ENCODE measurements around the gene NKAIN2. TPM values are rescaled to one million over a fixed set of nuclear protein-coding genes. Genes with fewer than 3 reads are reported as not detected.

NKAIN2 gene
- total RNA-seq, 1 donor, result under 0.01 TPM

GRCh38 chr6:123770247-123770949 is 33.3 kb upstream of the NKAIN2 start:
- DNase-seq (ENCODE audit: low read depth), result peak; percentile 36
- TF ChIP-seq, protein P1, sequence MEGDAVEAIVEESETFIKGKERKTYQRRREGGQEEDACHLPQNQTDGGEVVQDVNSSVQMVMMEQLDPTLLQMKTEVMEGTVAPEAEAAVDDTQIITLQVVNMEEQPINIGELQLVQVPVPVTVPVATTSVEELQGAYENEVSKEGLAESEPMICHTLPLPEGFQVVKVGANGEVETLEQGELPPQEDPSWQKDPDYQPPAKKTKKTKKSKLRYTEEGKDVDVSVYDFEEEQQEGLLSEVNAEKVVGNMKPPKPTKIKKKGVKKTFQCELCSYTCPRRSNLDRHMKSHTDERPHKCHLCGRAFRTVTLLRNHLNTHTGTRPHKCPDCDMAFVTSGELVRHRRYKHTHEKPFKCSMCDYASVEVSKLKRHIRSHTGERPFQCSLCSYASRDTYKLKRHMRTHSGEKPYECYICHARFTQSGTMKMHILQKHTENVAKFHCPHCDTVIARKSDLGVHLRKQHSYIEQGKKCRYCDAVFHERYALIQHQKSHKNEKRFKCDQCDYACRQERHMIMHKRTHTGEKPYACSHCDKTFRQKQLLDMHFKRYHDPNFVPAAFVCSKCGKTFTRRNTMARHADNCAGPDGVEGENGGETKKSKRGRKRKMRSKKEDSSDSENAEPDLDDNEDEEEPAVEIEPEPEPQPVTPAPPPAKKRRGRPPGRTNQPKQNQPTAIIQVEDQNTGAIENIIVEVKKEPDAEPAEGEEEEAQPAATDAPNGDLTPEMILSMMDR (IDR thresholded peaks at IDR 0.05; ENCODE audit: insufficient read depth, low read length), result no peak

DNA sequence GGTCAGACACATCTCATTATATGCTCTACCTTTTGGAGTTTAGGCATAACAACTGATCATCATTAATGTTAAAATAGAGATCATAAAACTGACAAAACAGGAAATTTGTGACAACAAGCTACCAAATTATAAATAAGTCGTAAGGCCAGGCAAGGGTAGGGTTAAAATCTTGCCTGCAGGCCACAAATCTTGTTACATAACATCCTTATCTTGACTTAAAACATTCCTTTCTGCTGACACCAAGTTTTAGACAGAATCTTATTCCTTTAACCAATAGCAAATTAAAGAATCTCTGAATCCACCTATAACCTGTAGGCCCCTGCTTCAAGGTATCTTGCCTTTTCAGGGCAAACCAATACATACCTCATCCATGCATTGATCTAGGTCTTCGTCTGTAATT is 32.5 kb upstream of the NKAIN2 start:
- TF ChIP-seq, protein P1 (IDR thresholded peaks at IDR 0.05; ENCODE audit: insufficient read depth, low read length), result no peak
- DNase-seq (ENCODE audit: low read depth), result peak; percentile 14
- no peak overlapping the region for H3K4me3 ChIP-seq (ENCODE audit: low read depth, low read length)

More at GRCh38 chr6:123770247-123770949, 33.3 kb upstream of the NKAIN2 start:
- H3K4me3 ChIP-seq (ENCODE audit: low read depth, low read length), result no peak overlapping the region

DNA sequence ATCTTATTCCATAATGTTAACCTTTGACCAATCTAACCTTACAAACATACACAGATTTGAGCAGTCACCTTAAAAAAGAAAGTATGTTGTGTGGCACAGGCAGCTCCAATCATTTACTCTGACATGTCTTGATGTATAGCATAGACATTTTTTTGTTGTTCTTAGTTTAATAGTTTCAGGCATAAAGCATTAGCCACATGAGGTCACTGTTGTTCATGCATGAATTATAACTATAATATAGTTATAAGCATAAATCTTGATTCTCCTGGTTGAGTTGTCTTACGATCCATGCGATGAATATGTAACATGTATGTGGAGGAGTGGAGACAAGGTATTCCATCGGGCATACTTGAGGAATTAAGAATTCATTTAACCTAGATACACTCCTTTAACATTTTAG is 26.1 kb upstream of the NKAIN2 start:
- no peak overlapping the region for H3K4me3 ChIP-seq (ENCODE audit: low read depth, low read length)
- TF ChIP-seq, protein P1 (IDR thresholded peaks at IDR 0.05; ENCODE audit: insufficient read depth, low read length), result peak; percentile 13
- peak; percentile 25 for DNase-seq (ENCODE audit: low read depth)

DNA sequence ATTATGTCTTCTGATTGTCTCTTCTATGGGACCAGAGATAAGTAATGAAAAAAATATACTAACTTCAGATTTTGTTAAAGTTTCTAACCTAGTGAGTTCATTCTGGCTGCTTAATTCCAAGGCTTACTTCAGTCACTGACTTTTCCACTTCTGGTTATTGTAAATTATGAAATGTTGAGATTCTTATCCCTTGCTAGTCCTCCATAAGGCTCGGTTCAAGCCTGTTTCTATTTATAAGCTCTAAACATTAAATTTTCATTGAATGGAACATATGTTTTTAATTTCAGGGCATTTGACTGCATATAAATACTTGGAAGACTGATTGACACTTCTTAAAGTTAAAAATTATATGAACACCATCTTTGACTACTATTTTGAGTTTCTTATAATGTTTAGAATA is 23.6 kb upstream of the NKAIN2 start:
- no peak for DNase-seq (ENCODE audit: low read depth)
- H3K4me3 ChIP-seq (ENCODE audit: low read depth, low read length), result no peak overlapping the region
- TF ChIP-seq, protein P1 (IDR thresholded peaks at IDR 0.05; ENCODE audit: insufficient read depth, low read length), result no peak

- H3K4me3 ChIP-seq (ENCODE audit: low read depth, low read length), result no peak overlapping the region
- TF ChIP-seq, protein P1 (IDR thresholded peaks at IDR 0.05; ENCODE audit: insufficient read depth, low read length), result no peak
- DNase-seq (ENCODE audit: low read depth), result no peak
Observed at GRCh38 chr6:123784330-123784729, 19.3 kb upstream of the NKAIN2 start.

GRCh38 chr6:123785039-123785438 is 18.6 kb upstream of the NKAIN2 start:
- TF ChIP-seq, protein P1 (IDR thresholded peaks at IDR 0.05; ENCODE audit: insufficient read depth, low read length), result no peak
- H3K4me3 ChIP-seq (ENCODE audit: low read depth, low read length), result no peak overlapping the region

DNA sequence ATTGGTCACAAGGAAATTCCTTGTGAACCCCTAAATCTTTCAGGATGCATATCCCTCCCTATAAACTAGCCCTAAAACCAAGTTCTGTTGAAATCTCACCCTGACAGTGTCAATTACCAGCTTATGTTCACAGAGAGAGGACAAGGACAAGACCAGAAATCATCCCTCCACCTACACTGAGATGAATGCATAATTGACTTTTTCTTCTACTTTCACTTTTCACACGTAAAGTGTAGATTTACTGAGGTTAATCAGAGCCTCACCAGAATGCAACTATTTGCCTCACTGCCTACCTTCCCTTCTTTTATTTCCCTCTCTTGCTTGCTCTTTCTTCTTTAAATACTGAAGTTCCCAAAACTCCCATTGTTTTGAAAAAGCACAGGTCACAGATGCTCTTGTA is 15.3 kb upstream of the NKAIN2 start:
- no peak overlapping the region for H3K4me3 ChIP-seq (ENCODE audit: low read depth, low read length)
- DNase-seq (ENCODE audit: low read depth), result no peak
- TF ChIP-seq, protein P1 (IDR thresholded peaks at IDR 0.05; ENCODE audit: insufficient read depth, low read length), result no peak

More at GRCh38 chr6:123785039-123785438, 18.6 kb upstream of the NKAIN2 start:
- DNase-seq (ENCODE audit: low read depth), result no peak

Measured in fibroblast of the aortic adventitia (primary cell).